Endodermal cell (in vitro differentiated cells): ENCODE measurements around the gene SLC7A11. TPM values are rescaled to one million over a fixed set of nuclear protein-coding genes. Genes with fewer than 3 reads are reported as not detected.

Experiments
- DNase-seq: peaks from one replicate; pipeline ENCODE4 v3.0.0-alpha.2; 2017
- H3K27ac ChIP-seq: 2 replicates; pipeline ENCODE4 v1.5.1; 2013; ENCODE audit warnings: mild to moderate bottlenecking, low read depth, low read length, moderate library complexity
- H3K27me3 ChIP-seq: 2 replicates; pipeline ENCODE4 v1.6.1; 2013; ENCODE audit warnings: mild to moderate bottlenecking, low read length, moderate library complexity; ENCODE audit not compliant: insufficient read depth, control insufficient read depth, poor library complexity, severe bottlenecking
- H3K36me3 ChIP-seq: 2 replicates; pipeline ENCODE4 v1.7.0; 2013; ENCODE audit warnings: mild to moderate bottlenecking, low read length, moderate library complexity; ENCODE audit not compliant: control insufficient read depth, insufficient read depth
- H3K4me1 ChIP-seq: one replicate; pipeline ENCODE4 v1.7.0; 2013; ENCODE audit warnings: low read length; ENCODE audit not compliant: control insufficient read depth, insufficient read depth
- H3K4me3 ChIP-seq: 2 replicates; pipeline ENCODE4 v1.5.1; 2013; ENCODE audit warnings: mild to moderate bottlenecking, low read length, moderate library complexity
- H3K9ac ChIP-seq: 2 replicates; pipeline ENCODE4 v1.6.1; 2013; ENCODE audit warnings: mild to moderate bottlenecking, low read length, moderate library complexity; ENCODE audit not compliant: poor library complexity, severe bottlenecking; ENCODE audit errors: extremely low read depth
- H3K9me3 ChIP-seq: 2 replicates; pipeline ENCODE4 v1.6.1; 2013; ENCODE audit warnings: mild to moderate bottlenecking, low read length, moderate library complexity; ENCODE audit not compliant: control insufficient read depth
- H3K27ac Mint-ChIP-seq: 2 replicates; pipeline ENCODE4 v1.8.0; 2020; ENCODE audit warnings: mixed read lengths
- H3K27me3 Mint-ChIP-seq: 2 replicates; pipeline ENCODE4 v1.8.0; 2021; ENCODE audit warnings: mild to moderate bottlenecking, mixed read lengths; ENCODE audit not compliant: insufficient read depth
- H3K36me3 Mint-ChIP-seq: 2 replicates; pipeline ENCODE4 v1.8.0; 2020; ENCODE audit warnings: low read depth, mixed read lengths
- H3K4me1 Mint-ChIP-seq: 2 replicates; pipeline ENCODE4 v1.8.0; 2020; ENCODE audit warnings: mixed read lengths
- H3K4me3 Mint-ChIP-seq: 2 replicates; pipeline ENCODE4 v1.8.0; 2020; ENCODE audit warnings: mild to moderate bottlenecking, moderate library complexity, mixed read lengths
- H3K9me3 Mint-ChIP-seq: 2 replicates; pipeline ENCODE4 v1.8.0; 2020; ENCODE audit warnings: mild to moderate bottlenecking, mixed read lengths
- WGBS, 2 experiments: methylation state at CpG; one replicate each; pipeline versions ENCODE4 v1.1.5 to v1.1.7; 2013; ENCODE audit warnings: missing lambda C conversion rate in 2 of 2, mixed read lengths in 1 of 2; ENCODE audit not compliant: insufficient coverage in 1 of 2, insufficient read length in 1 of 2; 5-methylcytosine and 5-hydroxymethylcytosine counted together
- total RNA-seq, 2 donors: library from RNA; stranded (reverse); fragmentation: NEBNext Ultra II Directional in 1 of 2; extraction: Animal tissue kit (Norgen Biotek cat#: 25700) in 1 of 2; gene quantifications; 2 replicates in 1 of 2; 3 replicates in 1 of 2; pipeline ENCODE4 v1.2.1, GENCODE V29; 2021
- TF ChIP-seq, protein P1 (sequence below): fragments of 200-600 bp; sonication (generic); conservative IDR thresholded peaks from 2 replicates; pipeline ENCODE4 v1.5.0; 2021; ENCODE audit warnings: antibody characterized with exemption, mild to moderate bottlenecking

Gene SLC7A11
- total RNA-seq, 2 donors from 2014 or later, result 4.6 to 5.4 TPM

DNA sequence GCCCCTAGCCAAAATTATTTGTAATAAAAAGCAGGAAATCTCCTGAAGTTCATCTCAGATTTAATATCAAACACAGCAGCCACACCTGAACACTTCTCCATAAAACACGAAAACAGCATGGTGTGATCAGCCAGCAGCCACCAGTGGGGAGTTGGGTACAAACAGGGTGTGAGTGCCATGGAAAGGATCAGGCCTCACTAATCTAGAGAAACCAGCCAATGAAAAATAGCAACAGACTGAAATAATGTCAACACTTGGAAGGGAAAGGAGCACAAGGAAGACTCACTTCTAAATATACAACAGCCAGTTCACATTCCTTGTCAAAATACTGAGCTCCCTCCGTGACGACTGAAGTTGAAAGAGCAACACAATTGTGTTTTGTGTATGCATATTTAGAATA is 46.0 kb downstream of the SLC7A11 start:
- TF ChIP-seq, protein P1, sequence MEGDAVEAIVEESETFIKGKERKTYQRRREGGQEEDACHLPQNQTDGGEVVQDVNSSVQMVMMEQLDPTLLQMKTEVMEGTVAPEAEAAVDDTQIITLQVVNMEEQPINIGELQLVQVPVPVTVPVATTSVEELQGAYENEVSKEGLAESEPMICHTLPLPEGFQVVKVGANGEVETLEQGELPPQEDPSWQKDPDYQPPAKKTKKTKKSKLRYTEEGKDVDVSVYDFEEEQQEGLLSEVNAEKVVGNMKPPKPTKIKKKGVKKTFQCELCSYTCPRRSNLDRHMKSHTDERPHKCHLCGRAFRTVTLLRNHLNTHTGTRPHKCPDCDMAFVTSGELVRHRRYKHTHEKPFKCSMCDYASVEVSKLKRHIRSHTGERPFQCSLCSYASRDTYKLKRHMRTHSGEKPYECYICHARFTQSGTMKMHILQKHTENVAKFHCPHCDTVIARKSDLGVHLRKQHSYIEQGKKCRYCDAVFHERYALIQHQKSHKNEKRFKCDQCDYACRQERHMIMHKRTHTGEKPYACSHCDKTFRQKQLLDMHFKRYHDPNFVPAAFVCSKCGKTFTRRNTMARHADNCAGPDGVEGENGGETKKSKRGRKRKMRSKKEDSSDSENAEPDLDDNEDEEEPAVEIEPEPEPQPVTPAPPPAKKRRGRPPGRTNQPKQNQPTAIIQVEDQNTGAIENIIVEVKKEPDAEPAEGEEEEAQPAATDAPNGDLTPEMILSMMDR, result no peak
- H3K4me1 Mint-ChIP-seq, result peaks cover 24% of the 10 kb centered on the region
- 100% methylated on average over 3 of the region's 3 CpGs; no CpG with 5 or more reads in 1 of the 2 experiments for WGBS, 2 experiments

DNA sequence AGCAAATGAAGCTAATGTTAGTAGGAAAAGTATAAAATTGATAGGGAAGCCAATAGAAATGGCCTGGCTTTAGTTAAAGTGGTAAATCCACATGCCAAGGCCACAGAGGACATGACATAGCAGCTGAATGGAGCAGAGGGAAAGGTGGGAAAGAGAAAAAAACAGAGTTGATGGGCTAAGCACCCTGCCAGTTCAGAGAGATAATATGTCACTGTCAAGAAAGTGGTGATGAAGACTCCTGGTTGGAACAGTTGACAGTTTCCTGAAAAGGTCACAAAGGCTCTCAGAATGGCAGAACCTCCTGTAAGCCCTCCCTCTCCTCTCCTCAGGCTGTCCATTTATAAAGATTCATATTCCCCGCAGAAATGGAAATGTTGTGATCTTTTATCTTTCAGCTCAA is 48.2 kb downstream of the SLC7A11 start:
- H3K36me3 Mint-ChIP-seq, result no peaks in the 10 kb centered on the region

More for the DNA sequence above, 46.0 kb downstream of the SLC7A11 start:
- no peak overlapping the region for H3K9ac ChIP-seq
- Mint-ChIP-seq H3K4me3 (no peak overlapping the region), H3K27me3 (no peaks in the 10 kb centered on the region), H3K27ac (no peak overlapping the region), H3K9me3 (no peaks in the 10 kb centered on the region), H3K36me3 (no peaks in the 10 kb centered on the region)
- DNase-seq, result no peak
- H3K4me3 ChIP-seq, result no peak overlapping the region
- H3K27me3 ChIP-seq, result no peaks in the 10 kb centered on the region
- H3K27ac ChIP-seq, result no peak overlapping the region
- no peaks in the 10 kb centered on the region for H3K36me3 ChIP-seq
- no peaks in the 10 kb centered on the region for H3K9me3 ChIP-seq
- peaks cover 4% of the 10 kb centered on the region for H3K4me1 ChIP-seq

DNA sequence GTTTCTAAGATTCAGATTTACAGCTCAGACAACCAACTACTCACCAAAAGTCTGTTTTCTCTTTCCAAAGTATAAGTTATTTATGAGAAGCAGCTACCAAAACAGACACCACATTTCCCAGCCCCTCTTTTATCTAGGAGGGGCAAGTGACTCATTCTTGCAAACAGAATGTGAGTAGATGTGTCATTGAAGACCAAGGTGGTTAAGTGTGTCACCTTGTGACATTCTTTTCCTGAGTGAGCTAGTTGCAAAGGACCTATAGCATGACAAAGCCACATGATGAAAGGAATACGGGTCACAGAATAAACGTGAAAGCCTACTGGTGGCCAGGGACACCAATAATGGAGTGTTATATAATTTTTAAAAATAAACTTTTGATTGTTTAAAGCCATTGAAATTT is 50.0 kb downstream of the SLC7A11 start:
- Histone ChIP-seq H3K9ac (no peak overlapping the region), H3K4me1 (peaks cover 4% of the 10 kb centered on the region), H3K27ac (no peak overlapping the region), H3K9me3 (no peaks in the 10 kb centered on the region), H3K4me3 (no peak overlapping the region), H3K27me3 (no peaks in the 10 kb centered on the region), H3K36me3 (no peaks in the 10 kb centered on the region)
- Mint-ChIP-seq H3K4me1 (peaks cover 13% of the 10 kb centered on the region), H3K36me3 (no peaks in the 10 kb centered on the region), H3K4me3 (no peak overlapping the region), H3K9me3 (no peaks in the 10 kb centered on the region), H3K27ac (no peak overlapping the region), H3K27me3 (no peaks in the 10 kb centered on the region)
- no peak for DNase-seq
- 70% methylated on average over 2 of the region's 2 CpGs; no CpG with 5 or more reads in 1 of the 2 experiments for whole genome bisulfite sequencing, 2 experiments
- TF ChIP-seq, protein P1, result no peak

More for the DNA sequence above, 48.2 kb downstream of the SLC7A11 start:
- Mint-ChIP-seq H3K27me3 (no peaks in the 10 kb centered on the region), H3K9me3 (no peaks in the 10 kb centered on the region), H3K27ac (no peak overlapping the region), H3K4me3 (no peak overlapping the region), H3K4me1 (peaks cover 10% of the 10 kb centered on the region)
- TF ChIP-seq, protein P1, result no peak
- Histone ChIP-seq H3K27ac (no peak overlapping the region), H3K27me3 (no peaks in the 10 kb centered on the region), H3K9me3 (no peaks in the 10 kb centered on the region), H3K9ac (no peak overlapping the region), H3K36me3 (no peaks in the 10 kb centered on the region), H3K4me1 (peaks cover under 1% of the 10 kb centered on the region), H3K4me3 (no peak overlapping the region)
- no peak for DNase-seq
- WGBS, 2 experiments, result 81% methylated on average over 1 of the region's 1 CpG; no CpG with 5 or more reads in 1 of the 2 experiments
